ENCODE data around the gene KIF13A.
A peak's percentile ranks its signal among the peaks of the same experiment; 100 is the strongest.
"Not testable (repeated sequence)": the region's sequence is repeated elsewhere in the genome, so short reads cannot be mapped to it uniquely, and the experiment has no call there.

Gene KIF13A

DNA sequence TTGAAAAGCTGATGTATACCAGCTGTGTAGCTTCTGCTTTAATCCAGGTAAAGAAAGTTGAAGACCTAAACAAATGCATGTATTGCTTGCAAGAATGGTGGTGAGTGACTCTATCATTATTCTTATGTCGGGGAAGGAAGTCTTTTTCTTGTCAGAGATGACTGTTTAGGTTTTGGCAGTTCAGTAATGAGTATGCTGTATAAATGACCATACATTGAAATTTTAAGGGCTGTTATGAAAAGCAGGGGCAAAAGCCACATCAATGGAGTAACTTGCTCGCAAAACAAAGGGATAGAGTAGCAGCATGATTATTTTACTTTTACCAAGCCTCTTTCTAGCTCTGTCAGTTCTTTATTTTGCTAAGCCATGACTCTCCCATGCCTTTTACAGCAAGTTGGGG is 224.8 kb downstream of the KIF13A start:
- no peak for DNase-seq

DNA sequence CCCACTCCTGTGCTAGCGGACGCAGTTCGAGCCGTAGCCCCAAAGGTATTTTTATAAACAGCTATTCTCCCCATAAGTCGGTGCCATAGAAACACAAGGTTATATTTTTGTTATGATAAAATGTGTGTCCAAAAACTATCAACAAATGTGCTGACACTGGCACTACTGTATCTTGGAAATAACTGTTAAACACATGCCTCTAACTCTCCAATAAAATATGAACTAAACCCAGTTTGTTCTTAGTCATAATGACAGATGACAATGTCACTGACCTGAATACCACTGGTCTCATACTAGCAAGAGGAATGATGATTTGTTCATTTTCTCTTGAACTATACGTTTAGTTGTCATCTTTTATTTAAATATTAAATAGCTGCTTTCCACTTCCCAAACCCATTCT is 229.3 kb downstream of the KIF13A start:
- no peak for DNase-seq

DNA sequence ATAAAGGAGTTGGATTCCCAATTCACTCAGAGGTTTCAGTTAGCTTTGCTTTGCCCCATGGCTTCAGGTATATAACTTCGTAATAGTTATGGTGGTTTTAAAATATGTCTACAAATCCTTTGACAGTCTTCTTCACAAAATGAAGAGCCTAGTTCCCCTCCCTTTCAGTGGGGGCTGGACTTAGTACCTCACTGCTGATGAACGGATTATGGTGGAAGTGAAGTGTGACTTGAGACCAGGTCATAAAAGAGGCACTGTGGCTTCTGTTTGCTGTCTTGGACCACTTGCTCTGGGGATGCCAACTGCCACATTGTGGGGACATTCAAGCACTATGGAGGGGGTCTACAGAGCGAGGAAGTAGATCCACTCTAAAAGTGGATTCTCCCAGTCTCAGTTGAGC is 233.2 kb downstream of the KIF13A start:
- no peak for DNase-seq

DNA sequence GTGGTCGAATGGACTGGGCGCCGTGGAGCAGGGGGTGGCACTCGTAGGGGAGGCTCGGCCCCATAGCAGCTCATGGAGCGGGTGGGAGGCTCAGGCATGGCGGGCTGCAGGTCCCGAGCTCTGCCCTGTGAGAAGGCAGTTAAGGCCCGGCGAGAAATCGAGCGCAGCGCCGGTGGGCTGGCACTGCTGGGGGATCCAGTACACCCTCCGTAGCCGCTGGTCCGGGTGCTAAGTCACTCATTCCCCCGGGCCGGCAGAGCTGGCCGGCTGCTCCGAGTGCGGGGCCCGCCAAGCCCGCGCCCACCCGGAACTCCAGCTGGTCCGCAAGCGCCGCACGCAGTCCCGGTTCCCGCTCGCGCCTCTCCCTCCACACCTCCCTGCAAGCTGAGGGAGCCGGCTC is 242.1 kb downstream of the KIF13A start:
- not testable (repeated sequence) for DNase-seq

DNA sequence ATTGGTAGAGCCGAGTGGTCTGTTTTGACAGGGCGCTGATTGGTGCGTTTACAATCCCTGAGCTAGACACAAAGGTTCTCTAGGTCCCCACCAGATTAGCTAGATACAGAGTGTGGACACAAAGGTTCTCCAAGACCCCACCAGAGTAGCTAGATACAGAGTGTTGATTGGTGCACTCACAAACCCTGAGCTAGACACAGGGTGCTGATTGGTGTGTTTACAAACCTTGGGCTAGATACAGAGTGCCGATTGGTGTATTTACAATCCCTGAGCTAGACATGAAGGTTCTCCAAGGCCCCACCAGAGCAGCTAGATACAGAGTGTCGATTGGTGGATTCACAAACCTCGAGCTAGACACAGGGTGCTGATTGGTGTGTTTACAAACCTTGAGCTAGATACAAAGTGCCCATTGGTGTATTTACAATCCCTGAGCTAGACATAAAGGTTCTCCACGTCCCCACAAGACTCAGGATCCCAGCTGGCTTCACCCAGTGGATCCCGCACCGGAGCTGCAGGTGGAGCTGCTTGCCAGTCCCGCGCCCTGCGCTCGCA is 242.6 kb downstream of the KIF13A start:
- not testable (repeated sequence) for DNase-seq

DNA sequence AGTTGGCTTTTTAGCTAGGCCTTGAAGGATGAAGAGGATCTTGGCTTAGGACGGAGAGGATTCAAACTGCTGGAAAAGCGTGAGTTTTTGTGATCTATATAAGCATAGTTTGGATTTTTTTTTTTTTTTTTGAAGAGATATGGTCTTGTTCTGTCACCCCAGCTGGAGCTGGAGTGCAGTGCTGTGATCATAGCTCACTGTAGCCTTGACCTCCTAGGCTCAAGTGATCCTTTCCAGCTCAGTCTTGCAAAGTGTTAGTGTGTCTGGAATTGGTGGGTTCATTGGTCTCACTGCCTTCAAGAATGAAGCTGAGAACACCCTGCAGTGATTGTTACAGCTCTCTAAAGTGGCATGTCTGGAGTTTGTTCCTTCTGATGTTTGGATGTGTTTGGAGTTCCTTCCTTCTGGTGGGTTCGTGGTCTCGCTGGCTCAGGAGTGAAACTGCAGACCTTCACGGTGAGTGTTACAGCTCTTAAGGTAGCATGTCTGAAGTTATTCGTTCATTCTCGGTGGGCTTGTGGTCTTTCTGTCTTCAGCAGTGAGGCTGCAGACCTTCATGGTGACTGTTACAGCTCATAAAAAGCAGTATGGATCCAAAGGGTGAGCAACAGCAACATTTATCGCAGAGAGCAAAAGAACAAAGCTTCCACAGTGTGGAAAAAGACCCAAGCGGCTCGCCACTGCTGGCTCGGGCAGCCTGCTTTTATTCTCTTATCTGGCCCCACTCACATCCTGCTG is 243.2 kb downstream of the KIF13A start:
- no peak for DNase-seq

DNA sequence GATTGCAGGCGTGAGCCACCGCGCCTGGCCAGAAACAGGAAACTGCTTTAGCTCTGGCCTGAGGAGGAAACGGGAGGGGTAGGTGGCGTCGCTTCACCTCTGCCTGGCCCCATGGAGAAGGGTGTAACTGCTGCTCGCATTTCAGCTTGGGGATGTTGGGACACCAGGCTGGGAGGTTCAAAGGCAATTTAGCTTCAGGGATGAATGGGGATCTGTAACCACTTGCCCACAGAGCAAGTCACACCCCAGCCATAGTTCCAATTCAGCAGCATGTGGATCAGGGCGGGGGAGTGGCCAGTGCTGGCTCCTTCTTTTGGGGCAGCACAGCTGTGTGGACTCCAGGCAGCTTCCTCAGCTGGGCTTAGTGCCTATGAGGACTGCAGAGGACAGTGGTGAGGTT is 245.9 kb downstream of the KIF13A start:
- DNase-seq, result no peak

DNA sequence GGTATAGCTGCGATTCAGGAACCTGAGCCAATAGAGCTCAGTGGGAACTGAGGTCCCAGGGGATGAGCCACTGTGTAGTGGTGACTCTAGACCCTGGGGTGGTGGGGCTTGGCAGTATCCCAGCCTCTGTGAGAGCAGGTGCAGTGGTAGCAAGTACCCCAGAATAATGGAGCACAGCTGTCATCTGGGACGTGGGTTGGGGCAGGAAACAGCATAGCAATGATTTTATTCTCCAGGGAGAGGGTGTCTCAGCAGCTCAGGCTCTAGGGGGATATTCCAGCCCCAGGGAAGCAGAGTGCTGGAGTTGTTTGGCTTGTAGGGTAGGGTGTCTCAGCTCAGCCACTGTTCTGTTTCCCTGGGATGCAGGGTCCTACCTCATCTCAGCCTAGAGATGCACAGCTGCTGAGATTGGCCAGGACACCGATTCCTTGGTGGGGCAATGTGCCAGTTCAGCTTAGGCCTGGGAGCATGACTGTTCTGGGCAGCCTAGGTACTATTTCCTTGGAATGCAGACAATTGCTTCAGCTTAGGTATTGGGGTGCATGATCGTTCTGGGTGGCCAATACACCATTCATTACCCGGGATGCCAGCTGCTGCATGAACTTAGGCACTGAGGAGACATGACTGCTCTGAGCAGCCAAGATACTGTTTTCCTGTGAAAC is 246.7 kb downstream of the KIF13A start:
- no peak for DNase-seq

DNA sequence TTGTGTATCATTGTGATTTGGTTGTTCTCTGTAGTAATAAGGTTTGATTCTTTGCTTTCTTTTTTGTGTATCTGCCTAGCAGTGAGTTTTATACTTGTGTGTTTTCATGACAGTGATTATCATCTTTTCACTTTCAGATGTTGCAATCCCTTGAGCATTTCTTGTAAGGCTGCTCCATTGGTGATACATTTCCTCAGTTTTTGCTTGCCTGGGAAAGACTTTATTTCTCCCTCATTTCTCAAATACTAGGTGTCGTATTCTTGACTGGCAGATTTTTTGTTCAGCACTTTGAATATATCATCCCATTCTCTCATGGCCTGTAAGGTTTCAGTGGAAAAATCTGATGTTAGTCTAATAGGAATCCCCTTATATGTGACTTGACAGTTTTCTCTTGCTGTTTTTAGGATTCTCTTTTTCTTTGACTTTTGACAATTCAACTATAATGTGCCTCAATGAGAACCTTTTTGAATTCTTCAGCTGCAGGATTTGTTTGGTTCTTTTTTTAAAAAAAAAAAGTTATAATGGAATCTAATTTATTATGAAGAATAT is 249.7 kb downstream of the KIF13A start:
- DNase-seq, result no peak

DNA sequence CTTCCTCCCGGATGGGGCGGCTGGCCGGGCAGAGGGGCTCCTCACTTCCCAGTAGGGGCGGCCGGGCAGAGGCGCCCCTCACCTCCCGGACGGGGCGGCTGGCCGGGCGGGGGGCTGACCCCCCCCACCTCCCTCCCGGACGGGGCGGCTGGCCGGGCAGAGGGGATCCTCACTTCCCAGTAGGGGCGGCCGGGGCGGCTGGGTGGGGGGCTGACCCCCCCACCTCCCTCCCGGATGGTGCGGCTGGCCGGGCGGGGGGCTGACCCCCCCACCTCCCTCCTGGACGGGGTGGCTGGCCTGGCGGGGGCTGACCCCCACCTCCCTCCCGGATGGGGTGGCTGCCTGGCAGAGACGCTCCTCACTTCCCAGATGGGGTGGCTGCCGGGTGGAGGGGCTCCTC is 252.1 kb downstream of the KIF13A start:
- DNase-seq, result not testable (repeated sequence)

DNA sequence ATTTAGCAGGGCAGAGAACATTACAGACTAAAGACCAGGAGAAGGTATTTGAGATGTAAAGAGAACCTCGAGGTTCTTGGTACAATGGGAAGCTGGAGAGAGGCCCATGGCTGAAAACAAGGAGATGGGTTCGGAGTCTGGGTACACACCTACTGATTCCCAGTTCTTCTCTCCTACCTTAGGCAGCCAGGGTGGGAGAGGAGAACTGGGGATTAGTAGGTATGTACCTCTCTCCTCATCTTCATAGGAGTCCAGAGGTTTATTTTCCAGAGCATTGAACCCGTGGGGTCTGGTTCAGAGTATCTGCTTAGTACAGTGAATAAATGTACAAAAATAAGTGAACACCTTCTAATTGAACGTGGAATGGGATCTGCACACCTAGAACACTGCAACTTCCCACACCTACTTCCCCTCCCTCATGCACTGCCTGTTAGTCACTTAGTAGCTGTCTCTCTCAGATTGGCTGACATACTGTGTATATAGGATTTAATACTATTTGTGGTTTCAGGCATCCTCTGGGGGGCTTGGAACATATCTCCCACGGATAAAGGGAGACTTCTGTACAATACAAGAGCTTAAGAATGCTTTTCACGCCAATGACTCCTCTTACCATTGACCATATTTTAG is 257.2 kb downstream of the KIF13A start:
- no peak for DNase-seq

DNA sequence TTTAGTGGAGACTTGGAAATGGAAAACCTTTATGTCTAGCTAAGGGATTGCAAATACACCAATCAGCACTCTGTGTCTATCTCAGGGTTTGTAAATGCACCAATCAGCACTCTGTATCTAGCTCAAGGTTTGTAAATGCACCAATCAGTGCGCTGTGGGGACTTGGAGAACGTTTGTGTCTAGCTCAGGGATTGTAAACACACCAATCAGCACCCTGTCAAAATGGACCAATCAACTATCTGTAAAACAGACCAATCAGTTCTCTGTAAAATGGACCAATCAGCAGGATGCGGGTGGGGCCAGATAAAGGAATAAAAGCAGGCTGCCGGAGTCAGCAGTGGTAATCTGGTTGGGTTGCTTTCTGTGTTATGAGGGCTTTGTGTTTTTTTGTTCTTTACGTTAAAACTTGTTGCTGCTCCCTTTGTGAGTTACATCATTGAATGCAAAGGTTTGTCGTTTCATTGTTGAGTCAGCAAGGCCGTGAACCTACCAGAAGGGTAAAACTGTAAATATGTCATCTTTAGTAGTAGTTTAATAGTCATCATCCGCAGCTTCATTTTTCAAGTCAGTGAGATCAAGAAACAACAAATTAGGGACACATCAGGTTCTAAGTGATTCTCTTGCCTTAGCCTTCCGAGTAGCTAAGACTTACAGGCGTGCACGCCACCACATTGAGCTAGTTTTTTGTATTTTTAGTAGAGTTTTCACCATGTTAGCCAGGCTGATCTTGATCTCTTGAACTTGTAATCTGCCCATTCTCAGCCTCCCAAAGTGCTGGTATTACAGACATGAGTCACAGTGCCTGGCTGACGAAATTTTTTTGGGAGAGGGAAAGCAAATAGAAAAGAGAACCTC is 258.0 kb downstream of the KIF13A start:
- DNase-seq, result no peak

DNA sequence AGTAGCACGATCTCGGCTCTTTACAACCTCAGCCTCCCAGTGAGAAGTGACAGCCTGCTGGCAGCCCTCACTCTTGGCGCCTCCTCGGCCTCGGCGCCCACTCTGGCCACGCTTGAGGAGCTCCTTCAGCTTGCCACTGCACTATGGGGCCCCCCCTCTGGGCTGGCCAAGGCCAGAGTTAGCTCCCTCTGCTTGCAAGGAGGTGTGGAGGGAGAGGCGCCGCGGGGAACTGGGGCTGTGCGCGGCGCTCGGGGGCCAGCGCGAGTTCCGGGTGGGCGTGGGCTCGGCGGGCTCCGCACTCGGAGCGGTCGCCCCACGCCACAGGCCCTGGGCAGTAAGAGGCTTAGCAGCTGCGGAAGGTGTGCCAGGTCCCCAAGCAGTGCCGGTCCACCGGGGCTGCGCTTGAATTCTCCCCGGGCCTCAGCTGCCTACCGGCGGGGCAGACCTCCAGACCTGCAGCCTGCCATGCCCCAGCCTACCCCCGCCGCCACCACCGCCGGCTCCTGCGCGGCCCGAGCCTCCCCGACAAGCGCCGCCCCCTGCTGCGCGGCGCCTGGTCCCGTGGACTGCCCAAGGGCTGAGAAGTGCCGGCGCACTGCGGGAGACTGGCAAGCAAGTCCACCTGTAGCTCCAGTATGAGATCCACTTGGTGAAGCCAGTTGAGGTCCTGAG is 258.7 kb downstream of the KIF13A start:
- DNase-seq, result no peak

DNA sequence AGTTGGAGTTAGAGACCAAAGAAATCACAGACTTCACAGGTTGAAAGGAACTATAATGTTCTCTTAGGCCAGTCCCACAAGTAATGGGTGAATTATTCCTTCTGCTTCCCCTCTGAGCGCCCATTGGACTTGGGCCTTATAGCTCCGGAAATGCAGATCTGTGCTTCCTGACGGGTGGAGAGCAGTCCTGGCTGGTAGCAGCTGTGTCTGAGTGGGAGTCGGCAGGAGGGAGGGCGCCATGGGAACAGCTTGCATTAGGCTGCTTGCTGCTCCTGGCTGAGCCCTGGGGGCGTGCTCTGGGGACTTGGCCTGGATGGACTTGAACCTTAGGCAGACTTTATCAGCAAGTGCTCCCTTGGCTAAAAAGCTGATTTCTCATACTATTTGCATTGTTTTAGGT is 262.4 kb downstream of the KIF13A start:
- DNase-seq, result no peak

DNA sequence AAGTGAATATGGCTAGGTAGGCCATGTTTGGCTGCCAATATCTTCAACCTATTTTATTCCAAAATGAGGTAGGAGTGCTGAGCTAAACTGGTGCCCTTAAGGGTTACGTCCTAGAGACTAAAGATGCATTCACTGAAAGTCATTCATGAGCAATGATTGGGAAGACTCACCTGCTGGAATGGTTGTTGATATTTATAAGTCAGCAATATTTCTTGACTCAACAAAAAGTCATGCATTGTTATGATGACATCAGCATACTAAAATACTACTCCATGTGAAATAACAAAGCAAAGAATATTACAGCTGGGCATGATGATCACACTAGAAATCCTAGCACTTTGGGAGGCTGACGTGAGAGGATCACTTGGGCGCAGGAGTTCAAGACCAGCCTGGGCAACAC is 263.1 kb downstream of the KIF13A start:
- no peak for DNase-seq

DNA sequence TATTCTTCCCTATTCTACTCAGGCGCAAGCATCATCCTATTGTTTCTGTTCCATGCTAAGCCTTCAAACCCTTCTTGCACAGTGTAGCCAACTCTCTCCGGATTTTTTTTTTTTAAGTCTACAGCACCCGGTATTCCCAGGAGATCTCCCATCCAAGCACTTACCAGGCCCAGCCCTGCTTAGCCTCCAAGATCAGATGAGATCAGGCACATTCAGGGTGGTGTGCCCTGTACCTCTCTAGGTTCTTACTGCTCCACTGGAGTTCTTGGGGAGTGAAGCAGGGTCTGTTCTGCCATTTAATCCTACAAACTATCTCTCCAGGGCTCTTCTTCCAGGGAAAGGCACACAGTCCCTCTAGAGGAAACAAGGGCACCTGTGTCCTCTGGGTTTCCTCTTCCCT is 265.8 kb downstream of the KIF13A start:
- DNase-seq, result no peak

DNA sequence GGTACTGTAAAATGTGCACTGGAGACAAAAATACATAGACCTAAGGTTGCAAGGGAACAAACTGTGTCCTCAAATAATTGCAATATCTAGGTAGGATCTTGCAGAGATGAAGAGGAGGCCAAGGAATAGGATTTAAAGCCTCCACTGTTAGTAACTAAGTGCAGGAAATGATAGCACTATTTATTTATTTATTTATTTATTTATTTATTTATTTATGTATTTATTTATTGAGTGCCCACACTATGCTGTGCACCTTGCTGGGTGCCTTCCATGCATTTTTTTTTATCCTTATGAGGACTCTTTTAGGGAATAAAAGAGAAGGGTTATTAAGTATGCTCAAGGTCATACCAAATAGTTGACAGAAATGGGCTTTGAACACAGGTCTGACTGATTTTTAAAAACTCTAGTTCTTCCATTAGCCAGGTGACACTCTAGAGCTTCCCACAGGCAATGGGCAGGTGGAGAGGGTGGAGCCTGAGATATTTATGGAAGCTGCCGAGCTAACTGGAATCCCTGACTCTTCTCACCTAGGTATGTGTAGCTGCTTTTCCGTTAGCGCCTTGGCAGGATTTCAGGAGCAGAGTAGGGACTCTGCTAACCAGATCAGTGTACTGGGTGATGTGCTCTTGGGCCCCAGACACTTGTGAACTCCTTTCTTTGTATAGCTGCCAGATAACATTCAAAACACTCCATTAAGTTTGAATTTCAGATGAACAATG is 268.0 kb downstream of the KIF13A start:
- DNase-seq, result no peak

DNA sequence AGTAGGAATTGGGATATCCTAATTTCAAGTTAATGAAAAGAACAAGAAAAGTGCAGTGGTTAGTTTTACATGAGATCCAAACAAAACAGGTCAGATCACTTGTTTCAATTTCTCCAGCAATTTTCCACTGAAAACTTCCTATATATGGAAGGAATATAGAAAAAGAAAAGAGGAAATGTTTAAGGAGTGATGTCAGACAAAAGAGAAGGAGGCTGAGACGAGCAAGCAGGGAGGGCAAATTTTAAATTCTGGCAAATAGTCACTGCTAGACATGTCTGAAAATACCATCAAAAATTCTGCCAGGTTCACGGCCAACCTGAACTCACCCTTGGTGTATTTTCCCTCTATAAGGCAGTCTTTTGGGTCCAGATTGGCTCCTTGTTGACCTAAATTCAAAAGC is 271.2 kb downstream of the KIF13A start:
- no peak for DNase-seq

DNA sequence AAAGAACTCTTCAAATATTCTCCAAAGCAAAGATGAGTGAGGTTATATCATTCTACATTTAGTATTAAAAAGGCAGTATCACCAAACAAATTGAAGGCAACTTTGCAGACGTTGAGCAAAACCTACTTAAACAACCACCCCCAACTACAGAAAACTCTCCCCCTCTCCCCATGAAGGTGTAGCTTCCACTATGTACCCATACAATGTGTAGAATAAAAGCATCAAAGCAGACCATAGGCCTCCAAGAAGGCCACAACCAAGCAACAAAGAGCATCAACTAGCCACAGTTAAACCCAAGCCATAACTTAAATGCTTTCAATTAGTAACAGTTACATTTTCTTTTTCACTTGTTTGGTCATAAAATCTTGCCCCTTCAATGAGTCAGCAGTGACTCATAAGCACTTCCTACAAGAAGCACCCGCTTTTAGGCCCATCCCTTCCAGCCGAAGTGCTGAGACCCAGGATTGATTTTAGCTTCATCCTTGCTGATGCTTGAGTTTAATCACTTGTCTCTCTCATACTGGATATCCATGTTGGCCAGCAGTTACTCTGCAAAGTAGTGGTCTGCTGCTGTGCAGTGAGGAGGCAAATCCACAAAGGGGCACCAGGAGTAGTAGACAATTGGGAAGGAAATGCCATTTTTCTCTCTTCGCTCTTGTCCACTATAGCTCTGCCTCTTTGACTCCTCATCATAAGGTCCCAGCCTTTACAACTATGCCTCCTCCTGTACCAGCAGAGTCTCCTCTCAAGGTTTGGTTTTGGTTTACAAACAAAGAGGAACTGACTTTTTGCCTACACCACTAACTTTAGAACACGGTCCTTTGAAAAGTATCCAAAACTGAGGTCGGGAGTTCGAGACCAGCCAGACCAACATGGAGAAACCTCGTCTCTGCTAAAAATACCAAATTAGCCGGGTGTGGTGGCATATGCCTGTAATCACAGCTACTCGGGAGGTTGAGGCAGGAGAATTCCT is 272.3 kb downstream of the KIF13A start:
- DNase-seq, result peak; percentile 68

DNA sequence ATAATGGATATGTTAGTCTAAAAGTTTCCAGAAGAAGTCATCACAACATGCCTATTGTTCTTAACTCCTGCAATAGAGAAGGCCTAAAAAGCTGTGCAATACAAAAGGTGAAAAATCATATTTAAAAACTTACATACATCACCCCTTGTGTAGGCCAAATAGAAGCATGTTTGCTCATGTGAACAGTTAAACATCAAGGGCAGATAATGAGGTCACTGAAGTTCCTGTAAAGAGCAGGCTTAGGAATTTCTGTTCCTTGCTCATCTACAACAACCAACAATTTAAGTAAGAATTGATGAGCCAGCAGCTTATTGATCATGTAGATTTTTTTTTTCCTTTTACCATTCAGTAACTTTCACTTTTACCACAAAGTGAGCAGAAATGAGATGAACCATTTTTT is 273.3 kb downstream of the KIF13A start:
- DNase-seq, result no peak

All from CD4-positive, alpha-beta T cell treated with Interleukin-4 for 4 hours (primary cell).